Measurements from ENCODE around the gene OGDHL. TPM values are rescaled to one million over a fixed set of nuclear protein-coding genes. Genes with fewer than 3 reads are reported as not detected.

OGDHL gene
- total and polyA plus RNA-seq, 7 donors = 0.46 to 6.1 (median 1.2) TPM

GRCh38 chr10:49784681-49785080, 22.6 kb upstream of the OGDHL start:
- TF ChIP-seq CTCF (IDR thresholded peaks at IDR 0.05) (no peak), POLR2AphosphoS5 (IDR thresholded peaks at IDR 0.05) (no peak)
- WGBS, 2 donors = 76 to 83% methylated on average over 8 of the region's 8 CpGs

GRCh38 chr10:49783645-49784044, 21.5 kb upstream of the OGDHL start:
- no peaks in the 10 kb centered on the region for H3K36me3 ChIP-seq
- H3K4me1 ChIP-seq = no peaks in the 10 kb centered on the region
- no peaks in the 10 kb centered on the region for H3K9me3 ChIP-seq
- TF ChIP-seq EP300 (IDR thresholded peaks at IDR 0.05) = no peak
- no peak for TF ChIP-seq POLR2A (IDR thresholded peaks at IDR 0.05)
- TF ChIP-seq POLR2AphosphoS5 (IDR thresholded peaks at IDR 0.05) = no peak
- no peak for TF ChIP-seq CTCF (IDR thresholded peaks at IDR 0.05)
- intact Hi-C loops (cut with DNase I) = no loop called here
- DNase-seq = no peak
- H3K4me3 ChIP-seq = no peak overlapping the region
- peaks cover 0 to 4% (median 0%) of the 10 kb centered on the region in 3 donors for H3K27me3 ChIP-seq
- H3K27ac ChIP-seq = no peak overlapping the region
- WGBS, 2 donors = 50 to 68% methylated on average over 5 of the region's 5 CpGs

More at GRCh38 chr10:49784681-49785080, 22.6 kb upstream of the OGDHL start:
- Histone ChIP-seq H3K36me3 (no peaks in the 10 kb centered on the region), H3K27me3 (no peaks in the 10 kb centered on the region), H3K9me3 (no peaks in the 10 kb centered on the region), H3K4me1 (no peaks in the 10 kb centered on the region), H3K4me3 (no peak overlapping the region), H3K27ac (no peak overlapping the region)
- intact Hi-C loops (cut with DNase I) = no loop called here
- no peak for DNase-seq

- no peaks in the 10 kb centered on the region for H3K36me3 ChIP-seq
- H3K27me3 ChIP-seq = peaks cover 0 to 7% (median 0%) of the 10 kb centered on the region in 3 donors
- no peak for DNase-seq
- intact Hi-C loops (cut with DNase I) = no loop called here
- H3K4me3 ChIP-seq = no peak overlapping the region
- no peaks in the 10 kb centered on the region for H3K9me3 ChIP-seq
- H3K4me1 ChIP-seq = no peaks in the 10 kb centered on the region
- TF ChIP-seq POLR2A (IDR thresholded peaks at IDR 0.05) = no peak
- TF ChIP-seq EP300 (IDR thresholded peaks at IDR 0.05) = no peak
- no peak for TF ChIP-seq CTCF (IDR thresholded peaks at IDR 0.05)
- TF ChIP-seq POLR2AphosphoS5 (IDR thresholded peaks at IDR 0.05) = no peak
- H3K27ac ChIP-seq = no peak overlapping the region
These were observed 19.1 kb upstream of the OGDHL start for GRCh38 chr10:49781247-49781646.

GRCh38 chr10:49778197-49778596, 16.1 kb upstream of the OGDHL start:
- H3K9me3 ChIP-seq = no peaks in the 10 kb centered on the region
- H3K4me3 ChIP-seq = no peak overlapping the region
- H3K27me3 ChIP-seq = peaks cover 0 to 7% (median 0%) of the 10 kb centered on the region in 3 donors
- 68 to 75% methylated on average over 3 of the region's 3 CpGs for WGBS, 2 donors
- no peaks in the 10 kb centered on the region for H3K36me3 ChIP-seq
- TF ChIP-seq CTCF (IDR thresholded peaks at IDR 0.05) = no peak
- DNase-seq = no peak
- no peaks in the 10 kb centered on the region for H3K4me1 ChIP-seq
- intact Hi-C loops (cut with DNase I) = no loop called here
- no peak overlapping the region for H3K27ac ChIP-seq

GRCh38 chr10:49776851-49777250, 14.7 kb upstream of the OGDHL start:
- Histone ChIP-seq H3K9me3 (no peaks in the 10 kb centered on the region), H3K4me3 (no peak overlapping the region), H3K27ac (no peak overlapping the region), H3K36me3 (no peaks in the 10 kb centered on the region), H3K27me3 (peaks cover 0 to 16% (median 0%) of the 10 kb centered on the region in 3 donors), H3K4me1 (no peaks in the 10 kb centered on the region)
- intact Hi-C loops (cut with DNase I) = no loop called here
- TF ChIP-seq CTCF (IDR thresholded peaks at IDR 0.05) = no peak
- TF ChIP-seq POLR2A (IDR thresholded peaks at IDR 0.05) = no peak
- DNase-seq = no peak
- WGBS, 2 donors = 79 to 85% methylated on average over 4 of the region's 4 CpGs

Data from sigmoid colon (tissue), 7 donors.